HS-27A (cell line): Measurements from ENCODE around the gene STK11.

Experiments
- DNase-seq: peaks from one replicate; pipeline ENCODE4 v3.0.0-alpha.2; 2012; ENCODE audit warnings: low read depth, missing footprints

Gene STK11

GRCh38 chr19:1274081-1274851 lies 68.7 kb downstream of the STK11 start:
- no peak for DNase-seq

DNA sequence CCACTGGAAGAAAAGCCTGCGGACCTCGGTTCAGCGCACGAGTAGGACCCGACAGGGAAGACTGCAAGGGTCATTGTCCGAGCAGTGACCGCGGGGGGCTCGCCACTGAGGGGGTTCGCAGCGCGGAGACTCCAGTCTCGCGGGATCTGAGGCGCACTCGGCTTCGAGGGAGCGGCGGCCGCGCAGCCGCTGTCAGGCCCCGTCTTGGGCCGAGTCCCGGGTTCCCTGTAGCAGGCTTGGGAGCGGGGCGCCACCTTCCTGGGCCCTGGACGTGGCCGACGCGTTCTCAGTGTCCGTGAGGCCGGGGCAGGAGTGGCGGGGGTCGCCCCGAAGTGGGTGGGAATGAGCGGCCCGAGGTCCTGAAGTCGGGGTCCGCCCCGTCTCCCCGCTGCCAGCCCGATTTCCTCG lies 69.3 kb downstream of the STK11 start:
- DNase-seq = no peak

DNA sequence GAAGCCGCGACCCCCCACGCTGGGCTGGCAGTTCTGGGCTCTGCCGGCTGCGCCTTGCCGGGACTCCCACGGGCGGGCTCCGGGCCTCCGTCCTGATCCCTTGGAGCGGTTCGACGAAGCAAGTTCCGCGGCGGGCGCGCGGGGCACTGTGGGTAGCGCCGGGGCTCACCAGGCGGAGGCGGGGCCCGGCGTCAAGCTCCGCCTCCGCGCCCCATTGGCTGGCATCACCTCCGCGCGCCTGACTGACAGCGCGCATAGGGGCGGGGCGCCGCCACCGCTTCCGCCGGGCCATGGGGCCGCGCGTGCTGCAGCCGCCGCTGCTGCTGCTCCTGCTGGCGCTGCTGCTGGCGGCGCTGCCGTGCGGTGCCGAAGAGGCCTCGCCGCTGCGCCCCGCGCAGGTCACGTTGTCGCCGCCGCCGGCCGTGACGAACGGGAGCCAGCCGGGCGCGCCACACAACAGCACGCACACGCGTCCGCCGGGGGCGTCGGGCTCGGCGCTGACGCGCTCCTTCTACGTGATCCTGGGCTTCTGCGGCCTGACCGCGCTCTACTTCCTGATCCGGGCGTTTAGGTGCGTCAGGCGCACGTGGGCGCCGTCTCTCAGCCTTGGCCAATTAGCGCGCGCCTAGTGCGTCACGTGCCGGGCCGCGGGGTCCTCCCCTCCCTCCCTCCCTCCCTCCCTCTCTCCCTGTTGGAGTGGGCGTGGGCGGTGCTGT lies 69.8 kb downstream of the STK11 start, which contains the start of gene FAM174C:
FAM174C (plus strand) TSS at position 271 of the 716 bp plus-strand sequence; CDS start at position 291, 20 bp downstream.
- DNase-seq = peak; percentile 84

- no peak for DNase-seq
These were observed 70.5 kb downstream of the STK11 start for GRCh38 chr19:1275976-1276627.

DNA sequence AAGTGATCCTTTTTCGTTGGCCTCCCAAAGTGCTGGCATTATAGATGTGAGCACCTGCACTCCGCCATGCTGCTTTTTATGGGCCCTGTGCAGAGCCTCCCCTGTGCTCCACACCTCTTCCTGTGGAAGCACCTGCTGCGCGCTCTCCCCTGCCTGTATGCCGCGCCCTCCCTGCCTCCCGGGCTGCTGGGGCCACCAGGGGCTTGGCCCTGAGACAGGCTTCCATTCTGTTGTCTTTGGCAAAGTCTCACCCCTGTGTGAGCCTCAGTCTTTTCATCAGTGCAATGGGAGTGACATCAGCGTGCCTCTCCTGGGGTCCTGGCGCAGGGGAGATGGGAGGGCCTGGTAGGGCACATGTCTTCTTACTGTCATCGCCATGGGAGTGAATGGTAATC lies 71.0 kb downstream of the STK11 start:
- no peak for DNase-seq

DNA sequence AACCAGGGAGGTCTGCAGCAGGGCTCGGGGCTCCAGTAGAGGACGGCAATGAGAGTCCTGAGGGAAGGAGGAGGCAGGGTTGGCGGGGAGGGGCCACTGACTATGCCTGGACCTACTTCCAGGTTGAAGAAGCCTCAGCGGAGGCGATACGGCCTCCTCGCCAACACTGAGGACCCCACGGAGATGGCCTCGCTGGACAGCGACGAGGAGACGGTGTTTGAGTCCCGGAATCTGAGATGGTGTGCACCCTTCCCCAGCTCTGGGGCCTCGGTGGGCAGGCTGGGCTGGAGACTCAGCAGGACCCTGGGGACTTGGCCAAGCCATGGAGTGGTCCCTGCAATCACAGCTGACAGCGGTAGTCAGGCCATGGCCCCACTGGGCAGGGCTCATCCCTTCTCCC lies 71.5 kb downstream of the STK11 start:
- no peak for DNase-seq
